ENCODE measurements around the gene ACP7. TPM values are rescaled to one million over a fixed set of nuclear protein-coding genes. Genes with fewer than 3 reads are reported as not detected.

The ACP7 gene
- total RNA-seq, 1 donor from 2014 or later, result not detected

- no peaks in the 10 kb centered on the region for H3K9me3 ChIP-seq (replicated peaks)
- peaks cover 4% of the 10 kb centered on the region for H3K4me1 ChIP-seq
- DNase-seq, result no peak
- TF ChIP-seq, protein P1, sequence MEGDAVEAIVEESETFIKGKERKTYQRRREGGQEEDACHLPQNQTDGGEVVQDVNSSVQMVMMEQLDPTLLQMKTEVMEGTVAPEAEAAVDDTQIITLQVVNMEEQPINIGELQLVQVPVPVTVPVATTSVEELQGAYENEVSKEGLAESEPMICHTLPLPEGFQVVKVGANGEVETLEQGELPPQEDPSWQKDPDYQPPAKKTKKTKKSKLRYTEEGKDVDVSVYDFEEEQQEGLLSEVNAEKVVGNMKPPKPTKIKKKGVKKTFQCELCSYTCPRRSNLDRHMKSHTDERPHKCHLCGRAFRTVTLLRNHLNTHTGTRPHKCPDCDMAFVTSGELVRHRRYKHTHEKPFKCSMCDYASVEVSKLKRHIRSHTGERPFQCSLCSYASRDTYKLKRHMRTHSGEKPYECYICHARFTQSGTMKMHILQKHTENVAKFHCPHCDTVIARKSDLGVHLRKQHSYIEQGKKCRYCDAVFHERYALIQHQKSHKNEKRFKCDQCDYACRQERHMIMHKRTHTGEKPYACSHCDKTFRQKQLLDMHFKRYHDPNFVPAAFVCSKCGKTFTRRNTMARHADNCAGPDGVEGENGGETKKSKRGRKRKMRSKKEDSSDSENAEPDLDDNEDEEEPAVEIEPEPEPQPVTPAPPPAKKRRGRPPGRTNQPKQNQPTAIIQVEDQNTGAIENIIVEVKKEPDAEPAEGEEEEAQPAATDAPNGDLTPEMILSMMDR (IDR thresholded peaks at IDR 0.05; ENCODE audit: borderline replicate concordance), result no peak
- no peak overlapping the region for H3K27ac ChIP-seq (replicated peaks)
- H3K27me3 ChIP-seq (ENCODE audit: low read depth), result peaks cover 93% of the 10 kb centered on the region
- no peak overlapping the region for H3K4me3 ChIP-seq
- intact Hi-C loops (cut with micrococcal nuclease), result no loop called here
- no peaks in the 10 kb centered on the region for H3K36me3 ChIP-seq
These were observed 5.5 kb upstream of the ACP7 start for GRCh38 chr19:39078436-39079200.

DNA sequence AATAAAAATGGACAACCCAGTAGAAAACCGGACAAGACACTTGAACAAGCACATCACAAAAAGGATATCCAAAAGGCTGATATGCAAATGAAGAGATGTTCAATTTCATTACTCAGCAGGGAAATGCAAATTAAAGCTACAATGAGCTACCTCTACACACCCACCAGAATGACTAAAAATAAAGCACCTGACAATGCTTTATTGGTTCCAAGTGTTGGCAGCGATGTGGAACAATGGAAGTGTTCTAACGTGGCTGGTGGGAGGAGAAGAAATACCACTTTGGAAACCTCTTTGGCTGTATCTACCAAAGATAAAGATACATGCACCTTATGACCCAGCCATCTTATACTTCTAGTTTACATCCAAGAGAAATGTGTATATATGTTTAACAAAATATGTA lies 3.7 kb upstream of the ACP7 start:
- no peaks in the 10 kb centered on the region for H3K36me3 ChIP-seq
- peaks cover 11% of the 10 kb centered on the region for H3K4me1 ChIP-seq
- TF ChIP-seq, protein P1 (IDR thresholded peaks at IDR 0.05; ENCODE audit: borderline replicate concordance), result no peak
- H3K27ac ChIP-seq (replicated peaks), result no peak overlapping the region
- H3K27me3 ChIP-seq (ENCODE audit: low read depth), result peaks cover 100% of the 10 kb centered on the region
- DNase-seq, result no peak
- H3K4me3 ChIP-seq, result no peak overlapping the region
- H3K9me3 ChIP-seq (replicated peaks), result no peaks in the 10 kb centered on the region
- intact Hi-C loops (cut with micrococcal nuclease), result no loop called here

DNA sequence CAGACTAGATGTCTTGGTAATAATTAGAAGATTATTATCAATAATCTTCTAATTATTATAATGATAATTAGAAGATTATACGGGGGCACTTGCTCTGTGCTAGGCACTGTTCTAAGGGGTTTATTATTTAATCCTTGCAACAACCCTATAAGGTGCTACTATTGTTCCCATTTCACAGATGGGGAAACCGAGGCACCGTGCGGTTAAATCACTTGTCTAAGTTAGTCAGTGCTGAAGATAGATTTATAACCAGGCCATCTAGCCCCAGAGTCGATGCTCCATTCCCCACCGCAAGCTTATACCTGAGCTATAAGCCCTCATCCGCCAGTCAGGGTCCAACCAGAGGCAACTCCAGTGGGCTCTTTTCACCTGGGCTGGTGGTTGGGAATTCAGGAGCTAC lies 2.0 kb upstream of the ACP7 start:
- no peak overlapping the region for H3K4me3 ChIP-seq
- H3K36me3 ChIP-seq, result no peaks in the 10 kb centered on the region
- TF ChIP-seq, protein P1 (IDR thresholded peaks at IDR 0.05; ENCODE audit: borderline replicate concordance), result no peak
- no peaks in the 10 kb centered on the region for H3K9me3 ChIP-seq (replicated peaks)
- intact Hi-C loops (cut with micrococcal nuclease), result no loop called here
- H3K4me1 ChIP-seq, result peaks cover 11% of the 10 kb centered on the region
- no peak for DNase-seq
- H3K27me3 ChIP-seq (ENCODE audit: low read depth), result peaks cover 99% of the 10 kb centered on the region
- H3K27ac ChIP-seq (replicated peaks), result no peak overlapping the region

DNA sequence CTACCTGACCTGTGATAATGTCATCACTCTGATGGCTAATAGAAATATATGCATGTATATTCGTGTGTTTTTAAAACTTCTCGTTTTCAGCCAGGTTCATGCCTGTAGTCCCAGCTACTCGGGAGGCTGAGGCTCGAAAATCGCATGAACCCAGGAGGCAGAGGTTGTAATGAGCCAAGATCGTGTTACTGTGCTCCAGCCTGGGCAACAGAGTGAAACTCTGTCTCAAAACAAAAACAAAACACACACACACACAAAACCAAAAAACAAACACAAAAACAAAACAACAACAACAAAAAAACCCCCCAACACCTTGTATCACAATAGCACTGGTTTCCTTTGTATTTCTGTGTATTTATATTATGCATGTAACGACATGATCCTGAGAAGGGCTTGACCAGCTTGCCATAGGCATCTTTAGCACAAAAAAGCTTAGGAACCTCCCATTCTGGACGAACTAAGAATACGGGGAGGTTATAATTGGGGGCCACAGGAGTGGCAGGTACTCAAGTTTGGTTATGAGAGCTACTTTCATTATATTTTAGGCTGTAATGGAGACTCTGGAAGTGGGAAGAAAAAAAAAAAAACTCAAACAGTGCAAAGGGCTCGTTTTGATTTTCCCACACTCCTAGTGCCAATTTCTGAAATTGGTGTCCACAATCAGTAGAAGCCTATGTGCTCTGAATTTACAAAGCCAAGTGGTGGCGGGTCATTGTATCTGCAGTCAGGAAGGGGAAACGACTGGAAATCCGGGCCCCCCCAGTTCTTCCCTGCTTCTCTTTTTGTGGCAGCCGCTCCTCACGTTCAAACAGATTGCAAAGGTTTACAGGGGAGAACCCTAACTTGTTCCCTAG lies 1.2 kb upstream of the ACP7 start:
- intact Hi-C loops (cut with micrococcal nuclease), result no loop called here
- H3K4me1 ChIP-seq, result peaks cover 11% of the 10 kb centered on the region
- H3K27me3 ChIP-seq (ENCODE audit: low read depth), result peaks cover 99% of the 10 kb centered on the region
- no peak for DNase-seq
- no peaks in the 10 kb centered on the region for H3K9me3 ChIP-seq (replicated peaks)
- no peak overlapping the region for H3K27ac ChIP-seq (replicated peaks)
- no peaks in the 10 kb centered on the region for H3K36me3 ChIP-seq
- TF ChIP-seq, protein P1 (IDR thresholded peaks at IDR 0.05; ENCODE audit: borderline replicate concordance), result no peak
- H3K4me3 ChIP-seq, result no peak overlapping the region

DNA sequence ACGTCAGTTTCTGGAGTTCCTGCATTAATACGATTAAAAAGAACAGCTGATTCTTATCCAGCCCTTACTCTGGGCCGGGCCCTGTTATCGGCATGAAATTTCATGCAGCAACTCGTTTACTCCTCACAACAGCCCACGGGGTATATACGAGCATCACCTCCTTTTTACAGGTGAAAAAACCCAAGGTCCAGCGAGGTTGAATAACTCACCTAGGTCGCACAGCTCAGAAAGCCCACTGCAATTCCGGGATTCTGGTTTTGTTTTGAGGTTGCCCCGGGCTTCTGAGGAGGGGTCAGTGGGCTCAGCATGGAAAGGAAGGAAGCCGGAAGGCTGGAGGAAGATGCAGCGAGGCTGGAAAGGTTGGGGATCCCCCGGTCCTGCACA lies 577 bp upstream of the ACP7 start:
- H3K27me3 ChIP-seq (ENCODE audit: low read depth), result peaks cover 99% of the 10 kb centered on the region

More for the DNA sequence above, 577 bp upstream of the ACP7 start:
- DNase-seq, result no peak
- intact Hi-C loops (cut with micrococcal nuclease), result no loop called here
- no peak overlapping the region for H3K27ac ChIP-seq (replicated peaks)
- H3K9me3 ChIP-seq (replicated peaks), result no peaks in the 10 kb centered on the region
- peaks cover 11% of the 10 kb centered on the region for H3K4me1 ChIP-seq
- TF ChIP-seq, protein P1 (IDR thresholded peaks at IDR 0.05; ENCODE audit: borderline replicate concordance), result no peak
- H3K36me3 ChIP-seq, result no peaks in the 10 kb centered on the region
- no peak overlapping the region for H3K4me3 ChIP-seq
